GM12891 (cell line): ENCODE results near the gene DCP1B.

Experiments
- DNase-seq: peaks from one replicate; pipeline ENCODE4 v3.0.0; 2011; ENCODE audit warnings: low spot score; ENCODE audit not compliant: insufficient read length
- FAIRE-seq: peaks from 2 replicates; lab custom pipeline; 2011; peaks lifted over from hg19 to GRCh38; lab: Jason Lieb, UNC
- PAX5 ChIP-seq: IDR thresholded peaks from 2 replicates; pipeline ENCODE4 v1.6.1; 2011; ENCODE audit warnings: low read length, moderate library complexity, mild to moderate bottlenecking; ENCODE audit not compliant: insufficient read depth, severe bottlenecking
- POLR2A ChIP-seq: IDR thresholded peaks from 2 replicates; pipeline ENCODE4 v1.6.1; 2011; ENCODE audit warnings: low read depth, low read length, control low read depth
- POLR2AphosphoS5 ChIP-seq: IDR thresholded peaks from 2 replicates; pipeline ENCODE4 v1.6.1; 2011; ENCODE audit warnings: low read depth, low read length, control low read depth
- POU2F2 ChIP-seq: IDR thresholded peaks from 2 replicates; pipeline ENCODE4 v1.6.1; 2011; ENCODE audit warnings: low read depth, mild to moderate bottlenecking, control low read depth, low read length, moderate library complexity
- SPI1 ChIP-seq: IDR thresholded peaks from 2 replicates; pipeline ENCODE4 v1.6.1; 2011; ENCODE audit warnings: low read depth, low read length, control low read depth
- TAF1 ChIP-seq: IDR thresholded peaks from 2 replicates; pipeline ENCODE4 v1.6.1; 2011; ENCODE audit warnings: low read depth, low read length, control low read depth

DCP1B gene

GRCh38 chr12:2019126-2019525 lies 14.9 kb upstream of the DCP1B start:
- no peak for FAIRE-seq
- TF ChIP-seq TAF1 = no peak
- no peak for DNase-seq

DNA sequence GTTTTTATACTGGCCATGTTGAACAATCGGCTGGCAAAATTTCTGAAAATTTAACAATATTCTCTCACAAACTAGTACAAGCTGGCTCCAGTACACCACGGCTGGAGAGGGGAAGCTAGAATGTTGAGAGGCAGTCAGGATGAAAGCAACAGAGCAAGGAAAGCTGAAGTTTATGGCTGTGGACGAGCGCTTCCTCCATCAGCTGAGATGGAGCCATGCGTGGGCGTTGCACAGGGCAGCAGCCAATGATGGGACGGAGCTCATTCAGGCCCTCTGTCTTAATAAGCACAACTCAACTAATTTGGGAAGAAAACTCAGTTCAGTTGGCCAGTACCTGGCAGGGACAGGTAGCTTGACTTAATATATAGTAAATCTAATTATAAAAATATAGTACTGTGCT lies 14.1 kb upstream of the DCP1B start:
- no peak for FAIRE-seq
- TF ChIP-seq TAF1 (no peak), PAX5 (no peak), POLR2AphosphoS5 (no peak), POU2F2 (no peak), POLR2A (no peak), SPI1 (no peak)
- DNase-seq = no peak

- FAIRE-seq (no peak), DNase-seq (no peak)
- TF ChIP-seq SPI1 (no peak), POLR2AphosphoS5 (no peak)
These were observed 13.5 kb upstream of the DCP1B start for GRCh38 chr12:2017546-2018337.

DNA sequence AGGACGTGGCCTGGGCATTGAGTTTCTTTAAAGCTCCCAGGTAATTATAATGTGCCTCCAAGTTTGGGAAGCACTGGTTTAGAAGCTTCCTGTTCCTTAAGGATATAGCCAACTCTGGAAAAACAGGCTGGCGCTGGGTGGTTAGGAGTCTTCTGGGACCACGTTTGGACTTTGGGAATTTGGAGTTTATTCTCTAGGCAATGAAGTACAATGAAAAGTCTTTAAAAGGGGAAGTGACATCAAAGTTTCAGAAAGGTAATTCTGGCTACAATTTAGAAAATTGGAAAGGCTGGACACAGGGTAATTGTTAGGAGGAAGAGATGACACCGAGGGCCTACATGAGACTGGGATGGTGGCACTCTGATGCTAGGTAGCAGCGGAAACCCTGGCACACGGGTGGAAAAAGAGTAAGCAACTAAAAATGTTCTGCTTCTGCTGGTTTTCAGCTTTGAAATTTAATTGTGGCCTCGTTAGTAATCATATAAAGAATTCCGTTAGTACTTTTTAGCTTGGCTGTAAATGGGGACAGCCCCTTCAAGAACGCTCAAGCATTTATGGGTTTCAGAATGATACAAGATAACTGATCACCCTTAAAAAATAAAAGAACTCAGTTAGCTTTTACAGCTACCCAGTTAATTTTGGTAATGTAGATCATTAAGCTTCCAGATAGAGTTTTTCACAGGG lies 12.7 kb upstream of the DCP1B start:
- peak; percentile 82 for TF ChIP-seq SPI1
- TF ChIP-seq PAX5 = no peak
- no peak for FAIRE-seq

GRCh38 chr12:2014231-2014630 lies 10.0 kb upstream of the DCP1B start:
- FAIRE-seq = no peak
- DNase-seq = no peak
- no peak for TF ChIP-seq POLR2AphosphoS5
- TF ChIP-seq TAF1 = no peak
- TF ChIP-seq SPI1 = no peak
- no peak for TF ChIP-seq POLR2A
- no peak for TF ChIP-seq POU2F2
- TF ChIP-seq PAX5 = no peak

More for the DNA sequence above, 12.7 kb upstream of the DCP1B start:
- no peak for DNase-seq

- FAIRE-seq = no peak
- no peak for DNase-seq
- TF ChIP-seq POU2F2 (no peak), SPI1 (no peak), POLR2A (no peak), POLR2AphosphoS5 (no peak), TAF1 (no peak), PAX5 (no peak)
These were observed 9.4 kb upstream of the DCP1B start for GRCh38 chr12:2013527-2014223.

- no peak for FAIRE-seq
- TF ChIP-seq POLR2A (no peak), POU2F2 (no peak), PAX5 (no peak), TAF1 (no peak), POLR2AphosphoS5 (no peak), SPI1 (no peak)
- DNase-seq = no peak
These were observed 8.8 kb upstream of the DCP1B start for GRCh38 chr12:2013086-2013485.

DNA sequence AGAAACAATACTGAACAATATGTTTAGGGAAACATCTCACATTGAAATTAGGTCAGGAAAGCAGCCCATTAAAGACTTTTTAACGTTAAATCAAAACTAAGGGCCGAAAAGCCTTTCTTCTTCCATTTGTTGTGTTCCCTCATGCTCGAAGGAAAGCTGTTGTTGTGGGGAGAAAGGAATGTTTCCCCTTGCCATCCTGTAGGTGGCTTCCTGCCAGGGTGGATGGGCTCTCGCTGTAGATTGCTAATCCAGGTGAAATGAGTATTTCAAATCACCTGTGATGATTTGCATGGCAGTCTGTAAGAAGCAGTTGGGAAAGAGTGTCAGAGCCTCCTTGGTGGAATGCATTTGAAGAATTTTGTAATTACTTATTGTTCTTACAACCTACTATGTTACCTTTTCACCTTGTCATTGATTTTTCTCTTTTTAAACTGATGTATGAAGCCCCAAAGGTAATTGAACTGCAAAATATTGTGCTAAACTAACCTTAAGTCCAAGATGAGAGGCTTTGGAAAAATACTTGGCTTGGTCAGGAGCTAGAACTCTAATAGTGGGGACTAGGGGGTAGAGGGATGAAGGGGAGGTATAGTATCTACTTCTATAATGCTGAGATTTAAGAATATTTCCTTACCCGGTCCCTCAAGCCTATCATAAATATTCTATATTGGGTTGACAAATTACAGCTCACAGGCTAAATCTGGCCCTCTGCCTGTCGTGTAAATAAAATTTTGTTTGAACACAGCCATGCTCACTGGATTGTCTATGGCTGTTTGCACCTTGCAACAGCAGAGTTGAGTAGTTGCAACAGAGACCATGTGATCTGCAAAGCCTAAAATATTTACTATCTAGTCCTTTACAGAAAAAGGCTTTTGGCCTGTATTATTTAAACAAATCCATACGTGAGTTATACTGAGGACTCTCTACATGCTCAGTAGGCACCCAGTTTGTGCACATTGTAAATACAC lies 7.7 kb upstream of the DCP1B start:
- DNase-seq = no peak

GRCh38 chr12:2009623-2010022 lies 5.4 kb upstream of the DCP1B start:
- DNase-seq (no peak), FAIRE-seq (no peak)
- TF ChIP-seq TAF1 (no peak), POLR2A (no peak), POU2F2 (no peak), SPI1 (no peak), POLR2AphosphoS5 (no peak), PAX5 (no peak)

More for the DNA sequence above, 7.7 kb upstream of the DCP1B start:
- no peak for FAIRE-seq
- no peak for TF ChIP-seq POU2F2
- no peak for TF ChIP-seq POLR2AphosphoS5
- no peak for TF ChIP-seq PAX5
